Tibial nerve (tissue), 4 donors: ENCODE results near the gene GUCY1A1. TPM values are rescaled to one million over a fixed set of nuclear protein-coding genes. Genes with fewer than 3 reads are reported as not detected.

ENCODE experiments used
- DNase-seq, 2 donors: peaks; one replicate each; pipeline ENCODE4 v3.0.0-alpha.2; 2019; ENCODE audit warnings: low spot score in 2 of 2
- H3K27ac ChIP-seq, 4 donors: fragments of 200-600 bp; sonication (generic) in 3 of 4; one replicate each; pipeline ENCODE4 v1.5.1; 2017 to 2019; ENCODE audit warnings: mild to moderate bottlenecking in 1 of 4
- H3K27me3 ChIP-seq, 2 donors: fragments of 200-600 bp; sonication (generic) in 1 of 2; one replicate each; pipeline versions ENCODE4 v1.5.1 to v1.6.0; 2017 to 2019
- H3K36me3 ChIP-seq, 3 donors: fragments of 200-600 bp; sonication (generic); one replicate each; pipeline ENCODE4 v1.5.1; 2018 to 2019
- H3K4me1 ChIP-seq, 4 donors: fragments of 200-600 bp; sonication (generic) in 3 of 4; one replicate each; pipeline ENCODE4 v1.5.1; 2017 to 2019
- H3K4me3 ChIP-seq, 4 donors: fragments of 200-600 bp; sonication (generic) in 3 of 4; one replicate each; pipeline ENCODE4 v1.5.1; 2017 to 2019; ENCODE audit warnings: mild to moderate bottlenecking in 1 of 4, moderate library complexity in 1 of 4
- H3K9me3 ChIP-seq, 4 donors: fragments of 200-600 bp; sonication (generic) in 3 of 4; one replicate each; pipeline ENCODE4 v1.5.1; 2017 to 2019
- CTCF ChIP-seq, 5 experiments: fragments of 200-600 bp in 3 of 5; fragments of 450-650 bp in 2 of 5; sonication (generic) in 3 of 5; IDR thresholded peaks; one replicate each; pipeline ENCODE4 v1.5.1; 2016 to 2019; ENCODE audit warnings: antibody characterized with exemption in 5 of 5, mild to moderate bottlenecking in 3 of 5, moderate library complexity in 2 of 5
- EP300 ChIP-seq, 2 donors: sonication (generic); formaldehyde crosslinking; IDR thresholded peaks; one replicate each; pipeline ENCODE4 v1.6.1; 2017; ENCODE audit warnings: antibody characterized with exemption in 2 of 2, mild to moderate bottlenecking in 1 of 2
- POLR2A ChIP-seq, 2 donors: fragments of 450-650 bp; IDR thresholded peaks; one replicate each; pipeline ENCODE4 v1.6.1; 2017; ENCODE audit warnings: antibody characterized with exemption in 2 of 2, mild to moderate bottlenecking in 2 of 2, moderate library complexity in 2 of 2
- WGBS, 2 donors: methylation state at CpG; one replicate each; pipeline ENCODE4 v1.1.5; 2018; 5-methylcytosine and 5-hydroxymethylcytosine counted together
- total RNA-seq, 4 donors: library from RNA; depleted of rRNA; stranded (reverse); fragments of >200 nt; gene quantifications; one replicate each; pipeline ENCODE4 v1.1.0, GENCODE V29; 2016

GUCY1A1 gene
- total RNA-seq, 4 donors from 2014 or later = 6.7 to 20.3 (median 9.3) TPM

GRCh38 chr4:155684892-155685541, 18.4 kb downstream of the GUCY1A1 start:
- DNase-seq = no peak
- 72 to 82% methylated on average over 1 of the region's 1 CpG for WGBS, 2 donors
- Histone ChIP-seq H3K27me3 (no peaks in the 10 kb centered on the region), H3K4me3 (no peak overlapping the region), H3K9me3 (no peaks in the 10 kb centered on the region), H3K4me1 (no peaks in the 10 kb centered on the region), H3K27ac (no peak overlapping the region), H3K36me3 (no peaks in the 10 kb centered on the region)
- no peak for TF ChIP-seq EP300 (IDR thresholded peaks at IDR 0.05)
- no peak for TF ChIP-seq CTCF (IDR thresholded peaks at IDR 0.05)
- no peak for TF ChIP-seq POLR2A (IDR thresholded peaks at IDR 0.05)

- H3K4me1 ChIP-seq = no peaks in the 10 kb centered on the region
- 90 to 93% methylated on average over 6 of the region's 6 CpGs for WGBS, 2 donors
- TF ChIP-seq EP300 (IDR thresholded peaks at IDR 0.05) = no peak
- TF ChIP-seq CTCF (IDR thresholded peaks at IDR 0.05) = no peak
- TF ChIP-seq POLR2A (IDR thresholded peaks at IDR 0.05) = no peak
Measured at GRCh38 chr4:155687380-155687982, 20.8 kb downstream of the GUCY1A1 start.

DNA sequence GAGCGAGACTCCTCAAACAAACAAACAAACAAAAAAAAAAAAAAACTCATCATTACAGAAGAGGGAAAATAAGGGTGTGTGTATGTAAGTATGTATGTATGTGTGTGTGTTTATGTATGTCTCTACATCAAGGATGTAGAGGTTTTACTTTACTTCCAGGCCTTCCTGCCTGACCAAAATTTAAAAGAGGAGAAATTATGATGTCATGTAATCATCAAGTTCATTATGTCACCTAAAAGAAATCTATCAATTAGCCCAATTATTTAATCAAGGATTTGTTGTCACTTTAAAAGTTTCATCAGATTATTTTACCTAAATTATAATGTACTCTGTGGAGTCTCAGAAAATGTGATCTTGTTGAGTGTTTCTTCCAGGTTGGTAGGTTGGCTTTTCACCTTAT, 21.6 kb downstream of the GUCY1A1 start:
- Histone ChIP-seq H3K4me3 (no peak overlapping the region), H3K4me1 (peaks cover 0 to 1% (median 0%) of the 10 kb centered on the region in 4 donors)
- no peak for TF ChIP-seq POLR2A (IDR thresholded peaks at IDR 0.05)
- no peak for TF ChIP-seq CTCF (IDR thresholded peaks at IDR 0.05)
- TF ChIP-seq EP300 (IDR thresholded peaks at IDR 0.05) = no peak

More at GRCh38 chr4:155687380-155687982, 20.8 kb downstream of the GUCY1A1 start:
- Histone ChIP-seq H3K9me3 (no peaks in the 10 kb centered on the region), H3K36me3 (no peaks in the 10 kb centered on the region), H3K4me3 (no peak overlapping the region), H3K27me3 (no peaks in the 10 kb centered on the region), H3K27ac (no peak overlapping the region)
- DNase-seq = no peak

DNA sequence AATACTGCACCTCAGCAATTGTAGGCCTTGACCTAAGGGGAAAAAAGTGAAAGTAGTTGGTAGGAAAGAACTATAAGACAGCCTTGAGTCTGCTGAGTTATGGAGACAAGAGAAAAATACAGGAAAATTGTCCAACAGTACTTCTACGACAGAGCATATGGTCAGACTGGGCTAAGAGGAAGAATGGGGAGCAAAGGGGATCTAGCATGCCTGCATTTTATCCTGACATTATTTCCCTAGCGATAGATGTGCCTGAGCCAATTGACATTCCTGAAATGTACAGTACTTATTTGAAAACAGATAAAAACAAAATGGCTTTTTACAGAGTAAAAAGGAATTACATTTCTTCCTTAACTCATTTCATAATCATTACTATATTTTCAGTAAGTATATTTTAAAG, 22.2 kb downstream of the GUCY1A1 start:
- Histone ChIP-seq H3K27ac (no peak overlapping the region), H3K4me1 (peaks cover 0 to 3% (median 0%) of the 10 kb centered on the region in 4 donors), H3K4me3 (no peak overlapping the region), H3K36me3 (no peaks in the 10 kb centered on the region), H3K9me3 (no peaks in the 10 kb centered on the region), H3K27me3 (no peaks in the 10 kb centered on the region)
- no peak for DNase-seq
- 54 to 65% methylated on average over 2 of the region's 2 CpGs for WGBS, 2 donors
- TF ChIP-seq POLR2A (IDR thresholded peaks at IDR 0.05) (no peak), EP300 (IDR thresholded peaks at IDR 0.05) (no peak), CTCF (IDR thresholded peaks at IDR 0.05) (no peak)

More for the DNA sequence above, 21.6 kb downstream of the GUCY1A1 start:
- Histone ChIP-seq H3K36me3 (no peaks in the 10 kb centered on the region), H3K27ac (no peak overlapping the region), H3K9me3 (no peaks in the 10 kb centered on the region), H3K27me3 (no peaks in the 10 kb centered on the region)
- 90 to 100% methylated on average over 1 of the region's 1 CpG for WGBS, 2 donors
- DNase-seq = no peak

GRCh38 chr4:155690044-155690837, 23.6 kb downstream of the GUCY1A1 start:
- Histone ChIP-seq H3K27ac (no peak overlapping the region), H3K4me1 (peaks cover 0 to 3% (median 0%) of the 10 kb centered on the region in 4 donors), H3K9me3 (no peaks in the 10 kb centered on the region), H3K4me3 (no peak overlapping the region), H3K36me3 (no peaks in the 10 kb centered on the region), H3K27me3 (no peaks in the 10 kb centered on the region)
- no peak for TF ChIP-seq POLR2A (IDR thresholded peaks at IDR 0.05)
- no peak for TF ChIP-seq EP300 (IDR thresholded peaks at IDR 0.05)
- TF ChIP-seq CTCF (IDR thresholded peaks at IDR 0.05) = no peak
- 67 to 77% methylated on average over 3 of the region's 3 CpGs for WGBS, 2 donors
- DNase-seq = no peak
